ENCODE measurements around the gene CCDC198. TPM values are rescaled to one million over a fixed set of nuclear protein-coding genes. Genes with fewer than 3 reads are reported as not detected.

CCDC198 gene
- total and polyA plus RNA-seq, 9 of the 15 experiments (the other 6 are each of a cell fraction or from before 2014, with no cell fraction given) = not detected

DNA sequence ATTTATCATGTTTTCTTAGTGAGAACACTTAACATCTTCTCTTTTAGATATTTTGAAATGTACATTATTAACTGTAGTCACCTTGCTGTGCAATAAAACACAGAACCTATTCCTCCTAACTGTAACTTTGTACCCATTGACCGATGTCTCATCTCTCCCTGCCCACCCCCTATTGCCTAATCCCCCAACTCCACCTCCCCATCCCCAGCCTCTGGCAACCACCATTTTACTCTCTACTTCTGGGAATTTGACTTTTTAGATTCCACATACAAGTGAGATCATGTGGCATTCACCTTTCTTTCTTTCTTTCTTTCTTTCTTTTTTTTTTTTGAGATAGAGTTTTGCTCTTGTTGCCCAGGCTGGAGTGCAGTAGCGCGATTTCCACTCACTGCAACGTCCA lies 4.4 kb upstream of the CCDC198 start:
- ChIA-PET CTCF (ENCODE audit: low intra/inter-chr PET ratio) (no interaction called here), POLR2A (no interaction called here)
- no peak for ATAC-seq
- no peak for TF ChIP-seq NEUROD1 (IDR thresholded peaks at IDR 0.05; ENCODE audit: borderline replicate concordance, low read depth, low read length, partially characterized antibody)
- TF ChIP-seq, protein P1, sequence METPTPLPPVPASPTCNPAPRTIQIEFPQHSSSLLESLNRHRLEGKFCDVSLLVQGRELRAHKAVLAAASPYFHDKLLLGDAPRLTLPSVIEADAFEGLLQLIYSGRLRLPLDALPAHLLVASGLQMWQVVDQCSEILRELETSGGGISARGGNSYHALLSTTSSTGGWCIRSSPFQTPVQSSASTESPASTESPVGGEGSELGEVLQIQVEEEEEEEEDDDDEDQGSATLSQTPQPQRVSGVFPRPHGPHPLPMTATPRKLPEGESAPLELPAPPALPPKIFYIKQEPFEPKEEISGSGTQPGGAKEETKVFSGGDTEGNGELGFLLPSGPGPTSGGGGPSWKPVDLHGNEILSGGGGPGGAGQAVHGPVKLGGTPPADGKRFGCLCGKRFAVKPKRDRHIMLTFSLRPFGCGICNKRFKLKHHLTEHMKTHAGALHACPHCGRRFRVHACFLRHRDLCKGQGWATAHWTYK (CRISPR knock-in tag; IDR thresholded peaks at IDR 0.05) = no peak
- no peak for TF ChIP-seq SNRNP70 (optimal IDR thresholded peaks at IDR 0.05; ENCODE audit: low read depth, low read length)
- TF ChIP-seq TRIM28 (IDR thresholded peaks at IDR 0.05) = no peak
- TF ChIP-seq HDGF (IDR thresholded peaks at IDR 0.05) = no peak
- TF ChIP-seq, protein P2, sequence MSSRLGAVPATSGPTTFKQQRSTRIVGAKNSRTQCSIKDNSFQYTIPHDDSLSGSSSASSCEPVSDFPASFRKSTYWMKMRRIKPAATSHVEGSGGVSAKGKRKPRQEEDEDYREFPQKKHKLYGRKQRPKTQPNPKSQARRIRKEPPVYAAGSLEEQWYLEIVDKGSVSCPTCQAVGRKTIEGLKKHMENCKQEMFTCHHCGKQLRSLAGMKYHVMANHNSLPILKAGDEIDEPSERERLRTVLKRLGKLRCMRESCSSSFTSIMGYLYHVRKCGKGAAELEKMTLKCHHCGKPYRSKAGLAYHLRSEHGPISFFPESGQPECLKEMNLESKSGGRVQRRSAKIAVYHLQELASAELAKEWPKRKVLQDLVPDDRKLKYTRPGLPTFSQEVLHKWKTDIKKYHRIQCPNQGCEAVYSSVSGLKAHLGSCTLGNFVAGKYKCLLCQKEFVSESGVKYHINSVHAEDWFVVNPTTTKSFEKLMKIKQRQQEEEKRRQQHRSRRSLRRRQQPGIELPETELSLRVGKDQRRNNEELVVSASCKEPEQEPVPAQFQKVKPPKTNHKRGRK (tag; IDR thresholded peaks at IDR 0.05) = no peak
- TF ChIP-seq TCFL5 (CRISPR knock-in tag; conservative IDR thresholded peaks at IDR 0.05) = no peak
- TF ChIP-seq SMARCA4 (IDR thresholded peaks at IDR 0.05) = no peak
- TF ChIP-seq ELF1 (tag; IDR thresholded peaks at IDR 0.05) = no peak
- no peak for TF ChIP-seq PHTF2 (CRISPR knock-in tag; IDR thresholded peaks at IDR 0.05)
- TF ChIP-seq MXI1 (IDR thresholded peaks at IDR 0.05; ENCODE audit: low read depth, low read length) = no peak
- no peak for TF ChIP-seq ARHGAP35 (IDR thresholded peaks at IDR 0.05; ENCODE audit: partially characterized antibody)
- TF ChIP-seq, protein P3, sequence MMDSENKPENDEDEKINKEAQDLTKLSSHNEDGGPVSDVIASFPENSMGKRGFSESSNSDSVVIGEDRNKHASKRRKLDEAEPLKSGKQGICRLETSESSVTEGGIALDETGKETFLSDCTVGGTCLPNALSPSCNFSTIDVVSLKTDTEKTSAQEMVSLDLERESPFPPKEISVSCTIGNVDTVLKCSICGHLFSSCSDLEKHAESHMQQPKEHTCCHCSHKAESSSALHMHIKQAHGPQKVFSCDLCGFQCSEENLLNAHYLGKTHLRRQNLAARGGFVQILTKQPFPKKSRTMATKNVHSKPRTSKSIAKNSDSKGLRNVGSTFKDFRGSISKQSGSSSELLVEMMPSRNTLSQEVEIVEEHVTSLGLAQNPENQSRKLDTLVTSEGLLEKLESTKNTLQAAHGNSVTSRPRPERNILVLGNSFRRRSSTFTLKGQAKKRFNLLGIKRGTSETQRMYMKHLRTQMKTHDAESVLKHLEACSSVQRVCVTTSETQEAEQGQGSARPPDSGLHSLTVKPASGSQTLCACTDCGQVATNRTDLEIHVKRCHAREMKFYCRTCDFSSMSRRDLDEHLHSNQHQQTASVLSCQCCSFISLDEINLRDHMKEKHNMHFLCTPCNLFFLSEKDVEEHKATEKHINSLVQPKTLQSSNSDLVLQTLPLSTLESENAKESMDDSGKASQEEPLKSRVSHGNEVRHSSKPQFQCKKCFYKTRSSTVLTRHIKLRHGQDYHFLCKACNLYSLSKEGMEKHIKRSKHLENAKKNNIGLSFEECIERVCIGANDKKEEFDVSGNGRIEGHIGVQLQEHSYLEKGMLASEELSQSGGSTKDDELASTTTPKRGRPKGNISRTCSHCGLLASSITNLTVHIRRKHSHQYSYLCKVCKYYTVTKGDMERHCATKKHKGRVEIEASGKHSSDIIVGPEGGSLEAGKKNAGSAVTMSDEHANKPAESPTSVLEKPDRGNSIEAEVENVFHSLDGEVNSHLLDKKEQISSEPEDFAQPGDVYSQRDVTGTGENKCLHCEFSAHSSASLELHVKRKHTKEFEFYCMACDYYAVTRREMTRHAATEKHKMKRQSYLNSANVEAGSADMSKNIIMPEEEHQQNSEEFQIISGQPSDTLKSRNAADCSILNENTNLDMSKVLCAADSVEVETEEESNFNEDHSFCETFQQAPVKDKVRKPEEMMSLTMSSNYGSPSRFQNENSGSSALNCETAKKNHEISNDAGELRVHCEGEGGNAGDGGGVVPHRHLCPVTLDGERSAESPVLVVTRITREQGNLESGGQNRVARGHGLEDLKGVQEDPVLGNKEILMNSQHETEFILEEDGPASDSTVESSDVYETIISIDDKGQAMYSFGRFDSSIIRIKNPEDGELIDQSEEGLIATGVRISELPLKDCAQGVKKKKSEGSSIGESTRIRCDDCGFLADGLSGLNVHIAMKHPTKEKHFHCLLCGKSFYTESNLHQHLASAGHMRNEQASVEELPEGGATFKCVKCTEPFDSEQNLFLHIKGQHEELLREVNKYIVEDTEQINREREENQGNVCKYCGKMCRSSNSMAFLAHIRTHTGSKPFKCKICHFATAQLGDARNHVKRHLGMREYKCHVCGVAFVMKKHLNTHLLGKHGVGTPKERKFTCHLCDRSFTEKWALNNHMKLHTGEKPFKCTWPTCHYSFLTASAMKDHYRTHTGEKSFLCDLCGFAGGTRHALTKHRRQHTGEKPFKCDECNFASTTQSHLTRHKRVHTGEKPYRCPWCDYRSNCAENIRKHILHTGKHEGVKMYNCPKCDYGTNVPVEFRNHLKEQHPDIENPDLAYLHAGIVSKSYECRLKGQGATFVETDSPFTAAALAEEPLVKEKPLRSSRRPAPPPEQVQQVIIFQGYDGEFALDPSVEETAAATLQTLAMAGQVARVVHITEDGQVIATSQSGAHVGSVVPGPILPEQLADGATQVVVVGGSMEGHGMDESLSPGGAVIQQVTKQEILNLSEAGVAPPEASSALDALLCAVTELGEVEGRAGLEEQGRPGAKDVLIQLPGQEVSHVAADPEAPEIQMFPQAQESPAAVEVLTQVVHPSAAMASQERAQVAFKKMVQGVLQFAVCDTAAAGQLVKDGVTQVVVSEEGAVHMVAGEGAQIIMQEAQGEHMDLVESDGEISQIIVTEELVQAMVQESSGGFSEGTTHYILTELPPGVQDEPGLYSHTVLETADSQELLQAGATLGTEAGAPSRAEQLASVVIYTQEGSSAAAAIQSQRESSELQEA (IDR thresholded peaks at IDR 0.05; ENCODE audit: low read depth) = no peak
- Histone ChIP-seq H3K79me2 (ENCODE audit: control insufficient read depth, insufficient read depth, low read length) (no peaks in the 10 kb centered on the region), H3K4me3 (no peak overlapping the region), H3K9ac (ENCODE audit: insufficient read depth in 1 of 2, low read depth in 2 of 2, low read length in 2 of 2) (no peak overlapping the region), H3K4me2 (ENCODE audit: insufficient read depth, low read length) (no peak overlapping the region), H2AFZ (ENCODE audit: low read depth, low read length) (no peak overlapping the region), H3K9me1 (ENCODE audit: control insufficient read depth, insufficient read depth, low read length) (no peaks in the 10 kb centered on the region), H3K9me3 (replicated peaks; ENCODE audit: control insufficient read depth, insufficient read depth, low read depth, low read length) (no peaks in the 10 kb centered on the region), H3K27ac (ENCODE audit: extremely low read depth, low read depth, low read length) (no peak overlapping the region), H4K20me1 (replicated peaks; ENCODE audit: control insufficient read depth, insufficient read depth, low read length) (no peaks in the 10 kb centered on the region), H3K27me3 (ENCODE audit: control insufficient read depth in 2 of 2, insufficient read depth in 2 of 2, low read length in 2 of 2) (no peaks in the 10 kb centered on the region), H3K36me3 (ENCODE audit: control insufficient read depth, insufficient read depth, low read length) (no peaks in the 10 kb centered on the region), H3K4me1 (replicated peaks in 1 of 2; ENCODE audit: control insufficient read depth in 2 of 2, insufficient read depth in 2 of 2, low read length in 2 of 2) (no peaks in the 10 kb centered on the region)
- intact Hi-C loops (cut with micrococcal nuclease) (no loop called here), in situ Hi-C loops (cut with MboI) (no loop called here)
- no peak for FAIRE-seq
- no peak for DNase-seq (ENCODE audit: extremely low read depth in 1 of 4, low spot score in 3 of 4)
- no TSS peak for BruUV-seq (replicated peaks)
- 0% methylated on average over 1 of the region's 4 CpGs for WGBS (ENCODE audit: insufficient coverage, low coverage, missing lambda C conversion rate)

All from K562 (cell line).